GM21717 (cell line): ENCODE measurements around the gene ELN.

ENCODE experiments used
- ATAC-seq: cut with Tn5 transposase; IDR thresholded peaks from one replicate; pipeline ENCODE4 v1.9.1; 2021; ENCODE audit warnings: mild to moderate bottlenecking, moderate library complexity; ENCODE audit not compliant: unreplicated experiment

The ELN gene

DNA sequence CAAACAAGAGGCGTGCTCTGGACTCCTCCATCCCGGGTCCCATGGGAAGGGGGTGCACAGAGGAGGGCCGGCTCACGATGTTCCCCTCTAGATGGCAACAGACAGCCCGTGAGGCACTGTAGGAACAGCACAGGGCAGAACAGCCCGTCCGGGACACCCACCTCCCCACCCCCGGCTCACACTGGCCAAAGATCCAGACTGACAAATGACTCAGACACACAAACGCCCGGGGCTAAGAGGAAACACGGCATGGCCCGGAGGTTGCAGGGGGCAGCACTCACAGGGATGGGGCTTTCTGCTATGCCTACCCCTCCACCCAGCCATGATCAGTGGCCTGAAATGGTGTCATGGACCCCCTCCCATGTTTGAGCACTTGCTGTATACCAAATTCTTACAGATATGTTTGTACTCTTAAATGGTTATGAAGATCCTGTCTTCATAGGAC, 4.9 kb upstream of the ELN start:
- ATAC-seq: no peak

DNA sequence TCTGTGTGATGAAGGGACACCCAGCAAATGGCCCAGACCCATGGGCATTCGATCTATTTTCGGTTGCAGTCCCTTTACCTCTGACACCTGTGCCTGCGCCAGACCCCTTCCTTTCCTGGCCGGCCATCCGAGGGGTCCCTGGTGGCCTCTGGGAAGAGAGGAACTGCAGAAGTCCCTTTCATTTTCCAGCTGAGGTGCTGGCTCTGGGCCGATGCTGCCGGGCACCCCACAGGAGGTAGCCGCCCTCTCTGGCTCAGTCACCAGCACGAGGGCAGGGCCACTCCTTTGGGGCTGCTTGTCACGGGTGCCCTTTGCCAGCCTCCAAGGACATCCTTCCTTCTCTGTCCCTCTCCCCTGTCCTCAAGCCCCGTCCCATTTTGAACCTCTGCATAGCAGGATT, 4.2 kb upstream of the ELN start:
- no peak for ATAC-seq

DNA sequence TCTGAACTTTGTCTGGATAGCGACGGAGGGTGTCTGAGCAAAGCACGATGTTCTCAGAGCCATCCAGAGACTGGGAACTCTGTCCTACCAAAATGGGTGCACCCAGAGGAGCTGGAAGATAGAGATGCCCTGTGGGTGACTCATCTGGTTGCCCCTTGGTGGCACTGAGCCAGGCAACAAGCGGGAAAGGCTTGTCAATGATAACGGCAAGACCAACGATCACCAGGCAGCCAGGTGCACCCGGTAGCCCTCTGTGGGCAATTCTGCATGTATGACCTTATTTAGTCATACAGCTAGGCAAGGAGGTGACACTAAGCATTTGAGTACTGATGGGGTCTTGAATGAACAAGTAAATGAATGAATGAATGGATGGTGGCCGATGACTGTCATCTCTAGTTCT, 2.8 kb upstream of the ELN start:
- ATAC-seq: no peak

DNA sequence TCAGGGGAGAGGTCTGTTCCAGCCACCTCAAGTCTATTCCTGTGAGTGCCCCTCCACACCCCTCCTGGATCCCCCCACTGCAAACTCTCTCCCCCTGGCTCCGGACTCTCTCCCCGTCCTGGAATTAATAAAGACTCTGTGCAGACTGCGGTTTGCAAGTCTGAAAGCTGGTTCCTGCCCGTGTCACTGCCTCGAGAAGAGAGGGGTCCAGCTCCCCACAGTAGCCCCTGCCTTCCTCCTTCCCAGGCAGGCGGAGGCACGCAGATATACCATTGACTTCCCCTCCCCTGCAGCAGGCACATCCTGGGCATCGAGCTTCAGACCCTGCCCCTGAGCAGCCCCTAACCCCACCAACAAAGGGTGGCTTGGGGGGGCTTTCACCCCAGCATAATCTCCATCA, 2.2 kb upstream of the ELN start:
- ATAC-seq: no peak

DNA sequence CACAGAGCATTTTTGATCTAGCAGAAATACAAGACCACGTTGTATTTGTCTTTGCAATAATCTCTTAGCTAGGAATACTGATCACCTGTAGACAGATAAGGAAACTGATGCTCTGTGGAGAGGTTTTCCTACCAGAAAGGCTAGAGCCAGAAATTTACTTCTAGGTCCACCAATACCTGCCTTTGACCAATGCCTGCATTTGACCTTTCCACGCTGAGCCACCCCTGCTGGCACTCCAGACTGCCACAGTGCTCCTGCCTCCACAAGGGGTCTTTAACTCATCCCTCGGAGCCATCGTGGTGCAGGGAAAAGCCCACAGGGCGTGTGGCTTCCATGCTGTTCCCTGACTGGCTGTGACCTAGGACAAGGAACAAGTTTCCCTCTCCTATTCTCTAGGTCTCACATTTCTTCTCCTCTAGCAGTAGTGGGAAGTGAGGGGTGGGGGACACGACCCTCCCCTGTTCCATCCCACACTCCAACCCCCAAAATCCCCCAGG, 1.5 kb upstream of the ELN start:
- no peak for ATAC-seq

DNA sequence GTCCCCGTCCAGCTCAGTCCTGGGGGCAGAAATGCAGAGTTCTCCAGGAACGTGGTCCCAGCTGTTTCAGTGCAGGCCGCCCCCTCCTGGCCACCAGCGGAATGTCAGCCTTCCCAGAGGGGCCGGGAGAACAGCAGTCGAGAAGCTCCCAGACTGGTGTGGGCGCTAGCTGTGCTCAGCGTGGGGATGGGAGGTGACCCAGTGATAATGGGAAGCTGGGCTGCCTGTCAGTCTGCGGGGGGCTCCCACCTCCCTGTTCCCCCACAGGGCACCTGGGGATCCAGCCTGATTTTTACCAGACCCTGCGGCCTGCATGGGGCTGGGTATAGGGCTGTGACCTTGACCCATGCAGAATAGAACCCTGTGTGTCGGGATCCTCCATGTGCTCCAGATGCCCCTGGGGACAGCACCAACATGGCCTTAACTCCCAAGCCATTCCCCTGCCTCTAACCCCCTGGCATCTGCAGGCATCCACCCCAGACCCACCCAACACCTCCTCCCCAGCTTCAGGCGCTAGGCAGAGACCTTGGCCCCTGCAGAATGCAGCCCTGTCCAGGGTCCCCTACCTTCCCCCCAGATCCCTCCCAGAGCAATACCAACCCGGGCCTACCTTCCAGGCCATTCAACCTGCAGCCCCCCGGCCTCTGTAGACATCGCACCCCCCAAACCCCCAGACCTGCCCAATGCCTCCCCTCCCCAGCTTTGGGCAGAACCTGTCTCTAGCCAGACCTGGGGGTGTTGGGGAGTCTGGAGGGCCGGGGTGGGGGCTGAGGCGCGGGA, 880 bp upstream of the ELN start:
- no peak for ATAC-seq

DNA sequence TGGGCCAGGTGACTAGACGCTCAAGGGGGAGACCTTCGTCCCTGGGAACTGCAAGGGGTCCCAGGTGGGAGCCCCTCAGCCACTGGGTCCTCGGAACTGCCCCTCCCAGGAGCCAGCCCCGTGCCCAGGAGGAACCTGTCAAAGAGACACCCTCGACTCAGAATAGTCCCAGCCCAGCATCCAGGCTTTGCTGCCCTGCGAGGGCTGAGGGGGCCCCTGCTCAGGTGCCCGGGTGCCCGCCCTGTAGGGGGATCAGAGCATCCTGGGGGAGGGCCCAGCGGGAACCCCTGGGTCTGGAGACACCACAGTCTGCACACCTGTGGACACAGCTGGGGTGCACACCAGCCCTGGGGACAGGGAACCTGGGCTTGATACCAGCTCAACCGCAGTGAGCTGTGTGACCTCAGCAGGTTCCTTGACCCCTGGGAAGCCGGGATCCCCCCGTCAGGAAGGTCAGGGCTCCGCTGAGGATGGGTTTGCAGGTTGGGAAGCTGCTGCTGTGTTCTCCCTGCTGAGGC, 407 bp downstream of the ELN start:
- ATAC-seq: no peak

DNA sequence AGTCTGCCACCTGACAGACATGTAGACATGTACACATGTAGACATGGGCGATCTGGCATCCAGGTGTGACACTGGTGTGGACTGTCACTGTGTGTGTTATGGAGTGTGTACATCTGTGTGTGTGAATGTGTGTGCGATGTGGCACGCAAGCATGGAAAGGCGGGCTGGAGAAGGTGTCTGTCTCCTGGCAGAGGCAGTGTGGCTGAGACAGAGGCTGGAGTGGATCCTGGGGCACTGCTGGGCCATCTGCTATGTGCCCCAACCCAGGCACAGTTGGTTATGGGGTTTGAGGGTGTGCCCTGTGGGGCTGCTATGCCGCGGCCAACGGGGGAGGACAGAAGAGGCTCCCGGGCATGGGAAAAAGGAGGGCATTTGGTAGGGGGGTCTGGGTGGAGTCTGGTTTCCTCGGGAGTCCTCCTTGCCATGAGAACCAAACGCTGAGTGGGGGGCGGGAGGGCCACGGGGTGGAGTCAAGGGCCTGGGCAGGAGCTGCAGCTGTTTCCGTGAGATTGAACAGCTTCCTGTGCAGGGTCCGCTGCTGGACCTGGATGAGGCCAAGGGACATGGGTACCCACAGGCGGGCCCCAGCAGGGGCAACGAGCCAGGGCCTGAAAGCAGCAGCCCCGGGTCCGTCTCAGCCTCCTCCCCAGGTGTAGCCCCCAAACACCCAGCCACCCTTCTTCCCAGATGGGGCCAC, 1.3 kb downstream of the ELN start:
- ATAC-seq: no peak

DNA sequence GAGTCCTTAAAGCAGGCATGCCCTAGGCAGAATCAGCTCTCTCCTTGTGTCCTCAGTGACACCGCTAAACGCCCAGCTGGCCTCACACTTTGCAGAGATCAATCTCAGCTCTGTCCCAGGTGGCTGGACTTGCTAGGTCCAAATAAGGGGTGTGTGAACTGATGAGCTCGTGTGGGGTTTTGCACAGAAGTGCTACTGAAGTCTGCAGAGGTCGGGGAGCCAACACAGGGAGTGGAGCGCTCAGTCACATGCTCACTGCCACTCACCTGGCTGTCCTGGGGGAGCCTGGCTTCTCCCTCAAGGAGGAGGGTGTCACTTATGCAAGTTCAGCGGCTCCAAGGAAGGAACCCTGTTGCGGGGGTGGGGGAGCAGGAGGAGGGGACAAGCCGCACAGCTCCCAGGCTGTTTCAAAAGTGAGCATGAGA, 2.0 kb downstream of the ELN start:
- ATAC-seq: no peak

DNA sequence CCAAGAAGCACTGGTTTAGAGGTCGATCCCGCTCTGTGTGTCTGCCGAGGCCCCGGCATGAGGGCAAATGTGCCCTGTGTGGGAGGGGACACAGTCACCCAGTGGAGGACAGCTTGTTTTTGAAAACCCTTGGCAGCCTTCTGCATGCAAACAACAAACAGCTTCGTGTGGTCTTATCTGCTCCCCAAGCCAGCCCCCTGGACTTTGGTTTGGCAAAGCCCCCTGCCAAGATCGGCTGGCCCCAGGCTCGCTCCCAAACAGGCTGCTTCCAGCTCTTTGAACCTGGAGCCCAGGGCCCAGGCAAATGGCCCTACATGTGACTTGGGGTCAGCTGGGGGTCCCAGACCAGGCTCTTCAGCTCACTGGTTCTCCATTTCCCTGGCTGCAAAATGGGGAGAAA, 2.9 kb downstream of the ELN start:
- ATAC-seq: no peak

DNA sequence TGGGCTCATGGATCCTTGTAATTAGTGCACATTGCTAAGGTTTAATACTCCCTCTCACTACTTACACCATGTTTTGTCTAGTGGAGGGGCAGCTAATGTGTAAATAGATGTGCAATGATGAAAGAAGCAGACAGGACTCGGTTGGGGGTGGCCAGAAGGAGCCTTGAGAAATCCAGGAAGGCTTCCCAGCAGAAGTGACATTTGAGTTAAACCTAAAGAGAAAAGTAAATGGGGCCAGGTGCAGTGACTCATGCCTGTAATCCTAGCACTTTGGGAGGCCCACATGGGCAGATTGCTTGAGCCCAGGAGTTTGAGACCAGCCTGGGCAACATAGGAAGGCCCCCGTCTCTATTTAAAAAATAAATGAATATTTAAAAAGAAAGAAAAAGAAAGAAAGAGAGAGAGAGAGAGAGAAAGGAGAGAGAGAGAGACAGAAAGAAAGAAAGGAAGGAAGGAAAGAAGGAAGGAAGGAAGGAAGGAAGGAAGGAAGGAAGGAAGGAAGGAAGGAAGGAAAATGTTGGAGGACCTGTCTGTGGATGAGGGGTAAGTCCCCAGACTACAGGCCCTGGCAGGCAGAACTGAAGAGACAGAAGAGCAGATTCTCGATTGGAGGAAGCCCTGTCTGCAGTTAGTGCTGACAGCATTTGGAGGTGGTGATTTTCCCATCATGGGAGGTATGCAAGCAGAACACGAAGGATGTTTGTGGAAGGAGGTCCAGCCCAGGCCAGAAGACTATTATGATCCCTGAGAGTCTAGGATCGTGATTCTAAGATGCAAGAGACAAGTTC, 3.6 kb downstream of the ELN start:
- no peak for ATAC-seq

DNA sequence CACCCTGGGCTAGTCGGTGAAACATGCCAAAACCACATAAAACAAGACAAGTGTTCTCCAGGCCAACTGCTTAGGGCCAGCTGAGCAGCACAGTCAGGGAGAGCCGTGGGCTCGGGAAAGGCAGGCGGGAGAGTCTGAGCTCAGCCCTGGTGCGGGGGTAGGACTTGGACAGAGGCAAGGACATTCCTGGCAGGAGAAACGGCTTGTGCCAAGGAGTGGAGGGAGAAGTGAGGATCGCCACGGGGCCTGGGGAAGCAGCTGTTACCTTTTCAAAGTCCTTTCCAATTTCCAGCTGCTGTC, 4.2 kb downstream of the ELN start:
- no peak for ATAC-seq

DNA sequence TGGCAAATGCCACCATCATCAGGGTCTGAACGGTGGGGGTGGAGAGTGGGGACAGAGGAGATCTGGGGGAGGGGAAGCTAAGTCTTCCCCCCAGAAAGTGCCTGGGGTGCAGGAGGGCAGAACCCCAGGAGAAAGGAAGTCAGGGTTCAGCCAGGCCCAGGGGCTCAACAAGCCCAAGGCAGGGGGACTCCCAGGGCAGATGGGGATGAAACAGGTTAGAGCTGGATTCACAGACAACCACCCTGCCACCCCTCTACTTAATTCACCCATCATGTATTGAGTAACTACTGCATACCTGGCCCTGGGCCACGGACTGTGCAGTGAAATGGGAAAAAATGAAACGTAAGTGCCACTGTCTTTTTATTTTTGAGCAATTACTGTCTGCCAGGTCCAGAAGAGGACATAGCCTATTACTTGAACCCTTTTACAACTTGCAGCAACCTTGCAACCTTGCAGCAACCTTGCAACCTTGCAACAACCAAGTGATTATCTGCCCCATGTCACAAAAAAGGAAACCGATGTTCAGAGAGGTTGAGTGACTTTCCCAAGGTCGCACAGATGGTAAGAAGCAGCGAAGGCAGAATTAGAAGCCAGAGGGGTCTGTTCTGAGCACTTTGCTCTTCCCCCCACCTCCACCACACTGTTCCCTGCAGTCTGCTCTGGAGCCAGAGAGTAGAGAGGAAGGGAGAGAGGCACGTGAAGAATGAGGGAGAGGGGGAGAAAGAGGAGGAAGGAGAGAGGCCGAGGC, 4.8 kb downstream of the ELN start:
- ATAC-seq: no peak

DNA sequence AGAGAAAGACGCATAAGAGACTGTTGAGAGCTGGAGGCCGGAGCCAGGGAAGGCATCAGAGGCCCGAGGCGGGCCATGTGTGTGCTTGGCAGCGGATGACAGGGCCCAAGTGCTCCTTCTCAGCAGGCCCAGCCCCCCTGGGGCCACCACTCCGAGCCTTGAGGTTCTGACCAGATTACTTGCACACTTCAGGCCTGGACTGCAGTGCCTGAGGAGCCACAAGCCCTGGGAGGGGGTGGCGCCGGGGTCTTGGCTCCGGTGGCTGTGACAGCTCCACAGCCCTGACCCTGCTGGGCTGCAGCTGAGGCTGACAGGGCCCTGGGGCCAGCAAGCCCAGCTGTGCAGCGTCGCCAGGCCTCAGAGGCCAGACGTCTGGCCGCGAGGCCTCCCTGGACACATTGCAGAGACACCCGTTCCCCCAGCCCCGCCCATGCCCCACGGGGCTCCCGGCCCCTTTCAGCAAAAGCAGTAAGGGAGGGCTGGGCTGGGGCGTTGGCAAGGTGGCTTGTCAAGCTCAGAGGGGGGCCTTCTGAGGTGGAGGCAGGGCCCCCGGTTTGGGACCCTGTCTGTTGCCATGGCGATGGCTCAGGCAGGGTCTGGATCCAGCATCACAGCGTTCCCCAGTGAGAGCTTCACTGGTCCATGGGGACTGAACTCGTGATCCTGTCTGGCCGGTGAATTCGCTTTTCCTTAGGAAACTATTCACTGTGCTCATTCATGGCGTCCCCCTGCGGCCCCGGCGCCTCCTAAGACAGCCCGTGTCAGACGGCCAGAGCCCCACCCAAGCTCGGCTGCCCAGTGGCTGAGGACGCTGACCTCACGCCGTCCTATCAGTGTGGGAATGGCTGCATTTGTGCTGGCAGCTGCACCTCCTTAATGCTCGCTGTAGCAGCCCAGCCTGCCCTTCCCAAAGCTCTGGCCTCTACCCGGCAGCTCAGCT, 5.7 kb downstream of the ELN start:
- no peak for ATAC-seq

DNA sequence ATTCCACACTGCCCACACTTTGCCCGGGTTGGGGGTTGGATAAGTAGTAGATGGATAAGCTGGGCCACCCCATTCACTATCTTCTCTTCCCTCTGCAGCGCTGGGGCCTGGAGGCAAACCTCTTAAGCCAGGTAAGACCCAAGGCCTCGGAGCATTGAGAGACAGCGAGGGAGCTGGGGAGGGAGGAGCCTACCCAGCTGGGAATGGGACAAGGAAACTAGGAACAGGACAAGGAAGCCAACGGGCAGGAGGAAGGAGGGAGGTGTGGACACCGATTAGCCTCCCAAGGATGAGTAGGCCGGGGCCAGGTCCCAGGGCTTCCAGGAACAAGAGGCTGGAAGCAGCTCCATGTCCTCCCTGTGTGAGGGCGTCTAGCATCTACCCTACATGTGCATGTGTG, 9.6 kb downstream of the ELN start:
- ATAC-seq: no peak

DNA sequence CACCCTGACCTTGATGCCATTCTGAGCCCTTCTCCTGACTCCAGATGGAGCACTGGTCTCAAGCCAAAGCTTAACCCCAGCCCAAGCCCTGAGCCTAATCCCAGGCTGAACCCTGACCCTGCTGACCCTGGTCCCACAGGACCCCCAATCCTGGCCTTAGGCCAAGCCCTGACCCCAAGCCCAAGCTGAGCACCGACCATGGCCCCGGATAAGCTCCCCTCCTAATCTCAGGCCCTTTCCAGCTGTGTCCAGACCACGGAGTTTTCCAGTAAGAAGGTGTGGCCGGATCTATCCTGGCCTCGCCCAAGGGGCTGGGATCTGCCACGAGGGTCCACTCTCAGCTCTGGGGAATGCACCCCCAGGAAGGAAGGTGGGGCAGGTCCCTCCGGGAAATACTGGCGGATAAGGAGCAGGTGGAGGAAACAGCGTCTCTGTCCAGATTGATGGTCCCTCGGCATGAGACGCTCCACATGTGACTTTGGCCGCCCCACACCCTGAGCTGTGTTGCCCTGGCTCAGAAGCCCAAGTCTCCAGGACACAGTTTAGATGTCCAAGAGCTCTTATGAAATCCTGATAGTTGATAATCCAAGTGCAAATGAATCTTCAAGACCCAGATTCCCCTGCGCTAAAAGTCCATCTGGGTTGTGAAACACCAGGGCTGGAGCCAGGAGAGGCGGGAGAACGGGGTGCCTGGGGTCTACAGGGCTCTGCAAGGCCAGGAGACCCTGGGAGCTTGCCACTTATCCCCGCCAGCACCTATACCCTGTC, 10.4 kb downstream of the ELN start:
- no peak for ATAC-seq

DNA sequence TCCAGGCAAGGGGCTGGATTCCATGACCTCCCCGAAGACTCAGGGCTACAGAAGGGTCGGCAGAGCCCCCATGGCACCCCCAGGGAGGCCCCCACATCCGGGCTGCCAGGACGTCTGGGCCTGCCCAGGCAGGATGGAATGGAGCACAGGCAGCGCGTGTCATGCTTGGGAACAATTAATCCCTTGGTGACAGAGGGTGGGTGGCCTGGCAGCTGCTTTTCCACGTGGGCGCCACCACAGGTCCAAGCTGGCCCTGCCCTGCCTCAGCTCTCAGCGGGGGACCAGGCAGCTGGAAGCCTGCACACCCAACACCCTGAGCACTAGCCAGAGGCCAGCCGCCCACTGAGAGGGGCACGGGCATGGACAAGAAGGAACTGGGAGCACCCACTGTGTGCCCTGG, 11.4 kb downstream of the ELN start:
- no peak for ATAC-seq

DNA sequence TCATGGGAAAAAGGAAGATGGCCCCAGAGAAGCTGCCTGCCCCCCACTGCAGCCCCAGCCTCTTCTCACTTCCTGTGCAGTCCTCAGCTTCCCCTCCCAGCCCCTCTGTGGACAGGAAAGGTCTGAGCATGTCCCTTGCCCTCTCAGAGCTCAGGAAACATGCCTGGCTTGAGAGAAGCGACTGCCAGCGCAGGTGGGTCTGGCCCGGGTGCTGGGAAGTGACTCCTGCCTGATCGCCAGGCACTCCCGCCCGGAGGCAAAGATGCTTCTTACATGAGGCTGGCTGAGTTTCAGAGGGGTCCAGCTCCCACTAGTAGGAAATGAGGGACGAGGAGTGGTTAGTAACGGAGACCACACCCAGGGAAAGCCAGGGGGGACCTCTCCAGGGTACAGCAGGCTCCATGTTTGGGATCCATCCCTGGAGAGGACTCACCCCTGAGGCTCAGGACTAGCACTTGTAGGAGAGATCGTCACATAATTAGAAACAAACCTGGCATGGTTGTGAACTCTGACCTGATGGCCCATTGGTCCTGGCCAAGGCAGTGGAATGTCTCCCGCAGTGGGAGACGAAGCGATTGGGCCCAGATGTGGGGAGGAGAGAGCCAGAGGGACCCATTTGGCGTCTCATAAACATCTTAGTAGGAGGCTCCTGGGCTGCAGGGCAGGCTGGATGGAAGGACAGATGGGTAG, 12.3 kb downstream of the ELN start:
- no peak for ATAC-seq
